ENCODE results near the gene ZNF362.

ZNF362 gene

GRCh38 chr1:33298623-33299277 lies 42.5 kb downstream of the ZNF362 start:
- H3K4me3 ChIP-seq (ENCODE audit: low read length): no peak overlapping the region
- peak; percentile 60 for DNase-seq (ENCODE audit: low read depth)
- TF ChIP-seq, protein P1, sequence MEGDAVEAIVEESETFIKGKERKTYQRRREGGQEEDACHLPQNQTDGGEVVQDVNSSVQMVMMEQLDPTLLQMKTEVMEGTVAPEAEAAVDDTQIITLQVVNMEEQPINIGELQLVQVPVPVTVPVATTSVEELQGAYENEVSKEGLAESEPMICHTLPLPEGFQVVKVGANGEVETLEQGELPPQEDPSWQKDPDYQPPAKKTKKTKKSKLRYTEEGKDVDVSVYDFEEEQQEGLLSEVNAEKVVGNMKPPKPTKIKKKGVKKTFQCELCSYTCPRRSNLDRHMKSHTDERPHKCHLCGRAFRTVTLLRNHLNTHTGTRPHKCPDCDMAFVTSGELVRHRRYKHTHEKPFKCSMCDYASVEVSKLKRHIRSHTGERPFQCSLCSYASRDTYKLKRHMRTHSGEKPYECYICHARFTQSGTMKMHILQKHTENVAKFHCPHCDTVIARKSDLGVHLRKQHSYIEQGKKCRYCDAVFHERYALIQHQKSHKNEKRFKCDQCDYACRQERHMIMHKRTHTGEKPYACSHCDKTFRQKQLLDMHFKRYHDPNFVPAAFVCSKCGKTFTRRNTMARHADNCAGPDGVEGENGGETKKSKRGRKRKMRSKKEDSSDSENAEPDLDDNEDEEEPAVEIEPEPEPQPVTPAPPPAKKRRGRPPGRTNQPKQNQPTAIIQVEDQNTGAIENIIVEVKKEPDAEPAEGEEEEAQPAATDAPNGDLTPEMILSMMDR (IDR thresholded peaks at IDR 0.05; ENCODE audit: insufficient read depth, low read depth, low read length, missing control alignments): peak; percentile 89

DNA sequence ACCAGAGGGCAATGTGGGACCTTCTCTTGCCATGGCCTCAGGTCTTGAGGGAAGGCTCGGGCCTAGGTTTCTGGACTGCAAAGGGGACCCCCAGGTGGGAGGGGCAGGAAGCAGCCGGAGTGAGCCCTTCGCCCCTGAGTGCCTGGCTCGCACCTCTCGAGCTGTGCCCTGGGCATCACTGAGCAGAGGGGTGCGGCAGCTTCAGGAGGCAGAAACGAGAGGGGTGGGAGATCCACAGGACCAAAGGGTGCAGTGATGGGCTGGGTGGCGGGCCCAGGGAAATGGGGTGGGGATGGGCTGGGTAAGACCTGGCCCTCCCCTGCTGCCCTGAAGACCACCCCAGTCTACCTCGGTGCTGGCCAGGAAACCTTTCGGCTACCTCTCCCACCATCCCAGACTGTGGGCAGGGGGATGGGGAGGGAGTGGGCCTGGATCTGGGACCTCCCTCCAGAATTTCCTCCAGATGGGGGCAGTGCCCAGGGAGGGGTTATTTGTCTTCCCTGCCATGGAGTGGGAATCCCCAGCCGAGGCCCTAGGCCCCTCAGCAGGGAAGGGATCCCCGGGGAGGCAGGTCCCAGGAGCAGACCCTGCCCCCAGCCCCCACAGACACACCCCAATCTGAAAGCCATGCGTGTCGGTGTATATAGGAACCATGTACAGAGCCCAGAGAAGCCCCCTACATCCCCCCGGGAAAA lies 43.3 kb downstream of the ZNF362 start:
- DNase-seq (ENCODE audit: low read depth): no peak
- TF ChIP-seq, protein P1 (IDR thresholded peaks at IDR 0.05; ENCODE audit: insufficient read depth, low read depth, low read length, missing control alignments): no peak
- no peak overlapping the region for H3K4me3 ChIP-seq (ENCODE audit: low read length)

- no peak overlapping the region for H3K4me3 ChIP-seq (ENCODE audit: low read length)
- no peak for DNase-seq (ENCODE audit: low read depth)
- TF ChIP-seq, protein P1 (IDR thresholded peaks at IDR 0.05; ENCODE audit: insufficient read depth, low read depth, low read length, missing control alignments): no peak
These were observed 44.4 kb downstream of the ZNF362 start for GRCh38 chr1:33300673-33301072.

DNA sequence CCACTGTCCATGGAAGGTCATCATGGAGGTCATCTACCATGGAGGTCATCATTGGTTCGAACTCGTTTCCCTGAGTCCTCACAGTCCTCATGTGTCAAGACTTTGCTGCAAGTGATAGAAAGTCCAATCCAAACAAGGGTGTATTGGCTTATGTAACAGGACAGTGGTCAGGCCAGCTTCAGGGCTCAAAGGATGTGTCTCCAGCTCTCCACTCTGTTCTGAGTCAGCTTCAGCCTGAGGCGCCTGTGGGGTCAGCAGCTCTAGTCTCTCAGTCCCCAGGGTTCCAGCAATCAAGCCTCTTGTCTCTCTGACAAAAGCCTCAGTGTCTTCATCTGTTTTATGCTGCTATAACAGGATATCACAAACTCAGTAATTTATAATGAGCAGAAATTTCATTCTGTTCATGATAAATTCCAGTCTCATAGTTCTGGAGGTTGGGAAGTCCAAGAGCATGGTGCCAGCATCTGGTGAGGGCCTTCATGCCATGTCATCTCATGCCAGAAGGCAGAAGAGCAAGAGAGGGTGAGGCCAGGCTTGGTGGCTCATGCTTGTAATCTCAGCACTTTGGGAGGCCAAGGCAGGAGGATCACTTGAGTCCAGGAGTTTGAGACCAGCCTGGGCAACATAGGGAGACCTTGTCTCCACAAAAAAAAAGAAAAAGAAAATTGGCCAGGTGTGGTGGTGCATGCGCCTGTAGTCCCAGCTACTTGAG lies 45.1 kb downstream of the ZNF362 start:
- no peak overlapping the region for H3K4me3 ChIP-seq (ENCODE audit: low read length)
- no peak for DNase-seq (ENCODE audit: low read depth)
- TF ChIP-seq, protein P1 (IDR thresholded peaks at IDR 0.05; ENCODE audit: insufficient read depth, low read depth, low read length, missing control alignments): no peak

- TF ChIP-seq, protein P1 (IDR thresholded peaks at IDR 0.05; ENCODE audit: insufficient read depth, low read depth, low read length, missing control alignments): no peak
- no peak for DNase-seq (ENCODE audit: low read depth)
- H3K4me3 ChIP-seq (ENCODE audit: low read length): no peak overlapping the region
These were observed 46.0 kb downstream of the ZNF362 start for GRCh38 chr1:33302325-33302724.

GRCh38 chr1:33305016-33305415 lies 48.7 kb downstream of the ZNF362 start:
- no peak overlapping the region for H3K4me3 ChIP-seq (ENCODE audit: low read length)
- TF ChIP-seq, protein P1 (IDR thresholded peaks at IDR 0.05; ENCODE audit: insufficient read depth, low read depth, low read length, missing control alignments): no peak
- DNase-seq (ENCODE audit: low read depth): no peak
